IMR-90 (cell line): ENCODE results near the gene MEF2A. TPM values are rescaled to one million over a fixed set of nuclear protein-coding genes. Genes with fewer than 3 reads are reported as not detected.

Experiments used
- ATAC-seq: fragments of 200-7000 bp; cut with Tn5 transposase; 2 replicates; pipeline ENCODE4 v1.9.1; 2020; ENCODE audit warnings: low read depth, mild to moderate bottlenecking, moderate library complexity
- BruUV-seq: library from RNA; stranded (reverse); fragments of 400-500 nt; replicated peaks from 2 replicates; lab custom pipeline; 2021; lab: Mats Ljungman, UMichigan
- CTCF ChIA-PET: fragments of 300-600 bp; formaldehyde crosslinking; extraction: SDS; loops from one replicate; lab custom pipeline; 2021; ENCODE audit warnings: antibody characterized with exemption; lab: Yijun Ruan, JAX
- POLR2A ChIA-PET: fragments of 300-600 bp; sonication (Branson Sonifier 250); formaldehyde crosslinking; loops from one replicate; lab custom pipeline; 2022; ENCODE audit warnings: antibody characterized with exemption; ENCODE audit not compliant: unreplicated experiment; lab: Charles Lee
- DNase-seq: peaks from one replicate; pipeline ENCODE4 v3.0.0; 2013
- H2AFZ ChIP-seq: replicated peaks from 2 replicates; pipeline ENCODE3; 2013; ENCODE audit warnings: low read length, mild to moderate bottlenecking; ENCODE audit not compliant: poor library complexity
- H2AK5ac ChIP-seq: 2 replicates; pipeline ENCODE4 v1.6.1; 2013; ENCODE audit warnings: low read depth, low read length, inconsistent platforms
- H2AK9ac ChIP-seq: replicated peaks from 2 replicates; pipeline ENCODE3; 2013; ENCODE audit warnings: mild to moderate bottlenecking, low read depth, low read length, moderate library complexity; ENCODE audit not compliant: poor library complexity
- H2BK120ac ChIP-seq: 2 replicates; pipeline ENCODE4 v1.6.1; 2013; ENCODE audit warnings: low read depth, low read length, inconsistent platforms
- H2BK15ac ChIP-seq: 3 replicates; pipeline ENCODE4 v1.6.1; 2013; ENCODE audit warnings: low read depth, low read length, inconsistent platforms
- H2BK20ac ChIP-seq: 2 replicates; pipeline ENCODE4 v1.6.1; 2013; ENCODE audit warnings: low read depth, mild to moderate bottlenecking, inconsistent platforms, low read length, moderate library complexity
- H2BK5ac ChIP-seq: 2 replicates; pipeline ENCODE4 v1.6.1; 2013; ENCODE audit warnings: mild to moderate bottlenecking, low read depth, low read length, inconsistent platforms; ENCODE audit not compliant: poor library complexity, severe bottlenecking
- H3K14ac ChIP-seq: replicated peaks from 2 replicates; pipeline ENCODE4 v1.6.1; 2013; ENCODE audit warnings: low read depth, low read length, inconsistent platforms
- H3K18ac ChIP-seq: 2 replicates; pipeline ENCODE4 v1.6.1; 2013; ENCODE audit warnings: low read depth, low read length, control low read depth
- H3K23ac ChIP-seq: 2 replicates; pipeline ENCODE4 v1.6.1; 2013; ENCODE audit warnings: low read depth, low read length, inconsistent platforms
- H3K27ac ChIP-seq: 2 replicates; pipeline ENCODE4 v1.5.1; 2013; ENCODE audit warnings: mild to moderate bottlenecking, control low read depth, low read length; ENCODE audit not compliant: insufficient read depth
- H3K27me3 ChIP-seq: 2 replicates; pipeline ENCODE4 v1.6.1; 2013; ENCODE audit warnings: low read length; ENCODE audit not compliant: control insufficient read depth, insufficient read depth
- H3K36me3 ChIP-seq: 2 replicates; pipeline ENCODE4 v1.6.1; 2013; ENCODE audit warnings: low read length, mixed read lengths; ENCODE audit not compliant: control insufficient read depth, insufficient read depth
- H3K4ac ChIP-seq: 2 replicates; pipeline ENCODE4 v1.6.1; 2013; ENCODE audit warnings: low read depth, low read length, inconsistent platforms
- H3K4me1 ChIP-seq: 2 replicates; pipeline ENCODE4 v1.6.1; 2013; ENCODE audit warnings: low read length, mixed read lengths; ENCODE audit not compliant: control insufficient read depth, insufficient read depth
- H3K4me2 ChIP-seq: 2 replicates; pipeline ENCODE4 v1.6.1; 2013; ENCODE audit warnings: low read depth, mild to moderate bottlenecking, control low read depth, low read length, moderate library complexity
- H3K4me3 ChIP-seq: 2 replicates; pipeline ENCODE4 v1.5.1; 2013; ENCODE audit warnings: low read depth, mild to moderate bottlenecking, control low read depth, low read length, moderate library complexity; ENCODE audit not compliant: insufficient read depth
- H3K56ac ChIP-seq: 2 replicates; pipeline ENCODE4 v1.6.1; 2013; ENCODE audit warnings: low read length, inconsistent platforms; ENCODE audit not compliant: insufficient read depth; ENCODE audit errors: extremely low read depth
- H3K79me1 ChIP-seq, 2 experiments: 2 replicates each; pipeline ENCODE4 v1.6.1; 2013; ENCODE audit warnings: low read length in 2 of 2, inconsistent platforms in 1 of 2, low read depth in 1 of 2
- H3K9ac ChIP-seq: 2 replicates; pipeline ENCODE4 v1.6.1; 2013; ENCODE audit warnings: low read depth, low read length, control low read depth
- H3K9me1 ChIP-seq: 2 replicates; pipeline ENCODE4 v1.6.1; 2013; ENCODE audit warnings: low read length, inconsistent platforms; ENCODE audit not compliant: insufficient read depth
- H3K9me3 ChIP-seq: 2 replicates; pipeline ENCODE4 v1.6.1; 2013; ENCODE audit warnings: low read length; ENCODE audit not compliant: control insufficient read depth, insufficient read depth
- H4K20me1 ChIP-seq: 2 replicates; pipeline ENCODE4 v1.6.1; 2013; ENCODE audit warnings: low read length, inconsistent platforms; ENCODE audit not compliant: insufficient read depth
- H4K5ac ChIP-seq: 2 replicates; pipeline ENCODE4 v1.6.1; 2013; ENCODE audit warnings: mild to moderate bottlenecking, low read depth, low read length, control low read depth
- H4K8ac ChIP-seq, 2 experiments: 2 replicates each; pipeline ENCODE4 v1.6.1; 2013; ENCODE audit warnings: low read depth in 2 of 2, low read length in 2 of 2, control low read depth in 1 of 2, inconsistent platforms in 1 of 2
- H4K91ac ChIP-seq: 2 replicates; pipeline ENCODE4 v1.6.1; 2013; ENCODE audit warnings: low read depth, low read length, inconsistent platforms; ENCODE audit not compliant: insufficient read depth
- BHLHE40 ChIP-seq: fragments of 150-350 bp; IDR thresholded peaks from 2 replicates; pipeline ENCODE4 v1.6.1; 2016; ENCODE audit warnings: mild to moderate bottlenecking, low read depth, low read length
- CHD1 ChIP-seq: IDR thresholded peaks from 2 replicates; pipeline ENCODE4 v1.6.1; 2012; ENCODE audit warnings: low read depth, low read length, improper control_type of control experiment
- MAFK ChIP-seq: IDR thresholded peaks from 2 replicates; pipeline ENCODE4 v1.6.1; 2012; ENCODE audit warnings: low read depth, low read length, improper control_type of control experiment
- NFE2L2 ChIP-seq: fragments of 150-350 bp; IDR thresholded peaks from 2 replicates; pipeline ENCODE4 v1.6.1; 2016; ENCODE audit warnings: low read depth, mild to moderate bottlenecking, low read length
- POLR2A ChIP-seq: IDR thresholded peaks from 2 replicates; pipeline ENCODE4 v1.6.1; 2012; ENCODE audit warnings: mild to moderate bottlenecking, low read depth, low read length
- RAD21 ChIP-seq: IDR thresholded peaks from 2 replicates; pipeline ENCODE4 v1.6.1; 2012; ENCODE audit warnings: low read length, improper control_type of control experiment
- RCOR1 ChIP-seq: IDR thresholded peaks from 2 replicates; pipeline ENCODE4 v1.6.1; 2012; ENCODE audit warnings: mild to moderate bottlenecking, low read length, improper control_type of control experiment; ENCODE audit not compliant: insufficient replicate concordance
- RFX5 ChIP-seq: IDR thresholded peaks from 2 replicates; pipeline ENCODE4 v1.8.0; 2012; ENCODE audit warnings: low read depth, mild to moderate bottlenecking, low read length, moderate library complexity
- SMC3 ChIP-seq: fragments of 150-350 bp; IDR thresholded peaks from 2 replicates; pipeline ENCODE4 v1.6.1; 2016; ENCODE audit warnings: low read depth, mild to moderate bottlenecking, antibody characterized with exemption, low read length, moderate library complexity
- WGBS, 2 experiments: methylation state at CpG; one replicate each; pipeline versions ENCODE4 v1.1.5 to v1.1.7; 2013; ENCODE audit warnings: missing lambda C conversion rate in 2 of 2; ENCODE audit not compliant: insufficient read length in 1 of 2; ENCODE audit errors: extremely low coverage in 2 of 2; 5-methylcytosine and 5-hydroxymethylcytosine counted together
- dilution Hi-C: fragments of 300-500 bp; cut with HindIII; formaldehyde crosslinking; loops from one replicate; pipeline ENCODE4 v1.14.3; 2018; ENCODE audit warnings: low sequenced_read_pairs; ENCODE audit not compliant: unreplicated experiment
- in situ Hi-C: fragments of 300-500 bp; cut with MboI; formaldehyde crosslinking; loops from 3 replicates; pipeline ENCODE4 v1.14.3; 2019; ENCODE audit warnings: low sequenced_read_pairs, inconsistent platforms, mixed read lengths
- intact Hi-C: fragments of 100-400 bp; cut with micrococcal nuclease; formaldehyde crosslinking; loops from 2 replicates; pipeline ENCODE4 v1.10.0; 2022
- polyA plus RNA-seq, 3 experiments: library from polyadenylated mRNA; depleted of rRNA; stranded (reverse); fragments of >200 nt; gene quantifications; 2 replicates each; pipeline ENCODE4 v1.2.3, GENCODE V29; 2012; ENCODE audit warnings: low replicate concordance in 1 of 3
- total RNA-seq: library from RNA; depleted of rRNA; stranded (reverse); fragments of >200 nt; gene quantifications from 2 replicates; pipeline ENCODE4 v1.2.3, GENCODE V29; 2012
- TF ChIP-seq, protein P1 (sequence below): fragments of 150-350 bp; IDR thresholded peaks from 2 replicates; pipeline ENCODE4 v1.6.1; 2016; ENCODE audit warnings: low read depth, mild to moderate bottlenecking, low read length, moderate library complexity, borderline replicate concordance
- TF ChIP-seq, protein P2 (sequence below): fragments of 150-350 bp; IDR thresholded peaks from 2 replicates; pipeline ENCODE4 v1.6.1; 2017; ENCODE audit warnings: mild to moderate bottlenecking, antibody characterized with exemption, low read length, low read depth
- TF ChIP-seq, protein P3 (sequence below): conservative IDR thresholded peaks from 2 replicates; pipeline ENCODE4 v1.5.1; 2012; ENCODE audit warnings: mild to moderate bottlenecking, low read depth, low read length, improper control_type of control experiment

Gene MEF2A
- total and polyA plus RNA-seq, 2 of the 4 experiments (the other 2 are of a cell fraction): 16.1 to 16.7 TPM

DNA sequence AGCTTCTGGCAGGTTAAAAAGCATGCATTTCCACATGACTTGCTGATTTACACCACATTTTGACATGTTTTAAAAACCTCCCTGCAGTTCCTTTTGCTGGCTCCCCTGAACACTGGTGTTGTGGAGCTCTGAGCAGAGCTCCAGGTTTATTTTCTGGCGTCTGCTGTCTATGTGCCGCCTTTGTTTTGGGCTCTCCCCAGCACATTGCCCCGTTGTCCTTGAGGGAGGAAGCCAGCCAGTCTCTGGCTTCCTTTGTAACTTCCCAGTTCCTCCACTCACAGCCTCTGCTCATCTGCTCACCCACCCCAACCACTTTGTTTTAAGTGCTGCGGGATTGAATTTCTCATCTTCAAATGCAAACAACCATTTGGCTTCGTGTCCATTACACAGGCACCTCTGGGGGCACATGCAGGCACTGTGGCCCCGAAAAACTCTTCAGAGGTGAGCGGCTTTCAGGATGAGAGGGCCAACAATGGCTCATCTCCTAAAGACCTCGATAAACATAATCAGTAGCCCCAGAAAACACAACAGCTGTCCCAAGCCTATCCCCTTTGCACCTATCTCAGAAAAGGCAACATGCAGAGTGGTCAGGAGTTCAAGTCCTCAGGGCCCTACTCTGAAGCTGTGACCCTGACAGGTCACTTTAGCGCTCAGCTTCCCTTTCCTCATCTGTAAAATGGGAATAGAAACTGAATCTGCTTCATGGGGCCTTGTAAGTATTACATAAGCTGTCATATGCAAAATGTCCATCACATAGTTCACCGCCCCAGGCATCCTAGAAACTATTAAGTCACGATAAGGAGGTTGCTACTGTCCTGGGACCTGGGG, 1.3 kb upstream of the MEF2A start (continued):
- TF ChIP-seq MAFK (no peak), CHD1 (no peak), POLR2A (no peak)
- TF ChIP-seq, protein P1, sequence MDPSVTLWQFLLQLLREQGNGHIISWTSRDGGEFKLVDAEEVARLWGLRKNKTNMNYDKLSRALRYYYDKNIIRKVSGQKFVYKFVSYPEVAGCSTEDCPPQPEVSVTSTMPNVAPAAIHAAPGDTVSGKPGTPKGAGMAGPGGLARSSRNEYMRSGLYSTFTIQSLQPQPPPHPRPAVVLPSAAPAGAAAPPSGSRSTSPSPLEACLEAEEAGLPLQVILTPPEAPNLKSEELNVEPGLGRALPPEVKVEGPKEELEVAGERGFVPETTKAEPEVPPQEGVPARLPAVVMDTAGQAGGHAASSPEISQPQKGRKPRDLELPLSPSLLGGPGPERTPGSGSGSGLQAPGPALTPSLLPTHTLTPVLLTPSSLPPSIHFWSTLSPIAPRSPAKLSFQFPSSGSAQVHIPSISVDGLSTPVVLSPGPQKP: no peak

DNA sequence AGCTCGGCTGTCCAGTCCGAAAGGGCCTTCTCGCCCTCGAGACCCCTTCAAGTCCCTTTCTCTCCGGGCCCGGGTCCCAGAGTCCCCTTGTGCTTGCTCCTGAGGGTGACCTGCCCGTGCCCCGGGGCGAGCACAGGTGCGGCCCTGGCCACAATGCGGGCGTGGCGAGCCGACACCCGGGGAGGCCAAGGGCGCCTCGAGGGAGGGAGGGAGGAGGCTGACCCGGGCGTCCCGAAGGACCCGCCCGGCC, 810 bp upstream of the MEF2A start:
- H3K9me1 ChIP-seq: peaks cover 6% of the 10 kb centered on the region
- H3K79me1 ChIP-seq: peaks cover 4 to 25% of the 10 kb centered on the region in 2 experiments; a peak in 3 of 4 replicates
- dilution Hi-C loops (no loop called here), intact Hi-C loops (loop anchor here (1.0 to 5.0 kb wide), 2 partner anchors 89 to 123 kb away; no protein-coding TSS in a partner anchor), in situ Hi-C loops (no loop called here)
- H2BK120ac ChIP-seq: no peak overlapping the region
- H3K56ac ChIP-seq: no peak overlapping the region
- no peak overlapping the region for H3K18ac ChIP-seq
- no peak overlapping the region for H4K91ac ChIP-seq
- H3K9ac ChIP-seq: no peak overlapping the region
- CTCF ChIA-PET: no interaction called here
- WGBS, 2 experiments: 33% methylated on average over 3 of the region's 22 CpGs; no CpG with 5 or more reads in 1 of the 2 experiments
- H2AK9ac ChIP-seq: no peak overlapping the region
- peak overlapping the region; percentile 16; the same call in 1 of the 2 replicates for H3K4me3 ChIP-seq
- POLR2A ChIA-PET: no interaction called here
- H3K23ac ChIP-seq: no peak overlapping the region
- H3K4me2 ChIP-seq: peak overlapping the region; percentile 3; the same call in 1 of the 2 replicates
- peak overlapping the region; percentile 15 to 73; a peak in 2 of 4 replicates for H4K8ac ChIP-seq
- no peak overlapping the region for H2BK5ac ChIP-seq
- H3K36me3 ChIP-seq: no peaks in the 10 kb centered on the region
- 0 out of 2 replicates have a peak overlapping the region, but pooled peaks have one; percentile 17 for H4K5ac ChIP-seq
- peaks cover 22% of the 10 kb centered on the region; the same call in 1 of the 2 replicates for H4K20me1 ChIP-seq
- peaks cover 4% of the 10 kb centered on the region for H3K4me1 ChIP-seq
- 0 out of 2 replicates have a peak overlapping the region, but pooled peaks have one; percentile 2 for H3K14ac ChIP-seq
- H2BK20ac ChIP-seq: no peak overlapping the region
- DNase-seq: no peak
- no peaks in the 10 kb centered on the region for H3K9me3 ChIP-seq
- H3K27me3 ChIP-seq: peaks cover 4% of the 10 kb centered on the region; the same call in 1 of the 2 replicates
- no TSS peak for BruUV-seq
- ATAC-seq: no peak
- 0 out of 2 replicates have a peak overlapping the region, but pooled peaks have one; percentile 2 for H3K4ac ChIP-seq
- no peak overlapping the region for H2AK5ac ChIP-seq
- no peak overlapping the region for H2BK15ac ChIP-seq
- peak overlapping the region; percentile 93 for H2AFZ ChIP-seq
- H3K27ac ChIP-seq: no peak overlapping the region
- no peak for TF ChIP-seq RFX5
- TF ChIP-seq BHLHE40: no peak
- TF ChIP-seq, protein P2, sequence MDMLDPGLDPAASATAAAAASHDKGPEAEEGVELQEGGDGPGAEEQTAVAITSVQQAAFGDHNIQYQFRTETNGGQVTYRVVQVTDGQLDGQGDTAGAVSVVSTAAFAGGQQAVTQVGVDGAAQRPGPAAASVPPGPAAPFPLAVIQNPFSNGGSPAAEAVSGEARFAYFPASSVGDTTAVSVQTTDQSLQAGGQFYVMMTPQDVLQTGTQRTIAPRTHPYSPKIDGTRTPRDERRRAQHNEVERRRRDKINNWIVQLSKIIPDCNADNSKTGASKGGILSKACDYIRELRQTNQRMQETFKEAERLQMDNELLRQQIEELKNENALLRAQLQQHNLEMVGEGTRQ: no peak
- no peak for TF ChIP-seq SMC3
- TF ChIP-seq RCOR1: no peak
- no peak for TF ChIP-seq RAD21
- TF ChIP-seq NFE2L2: no peak
- no peak for TF ChIP-seq MAFK
- TF ChIP-seq, protein P3, sequence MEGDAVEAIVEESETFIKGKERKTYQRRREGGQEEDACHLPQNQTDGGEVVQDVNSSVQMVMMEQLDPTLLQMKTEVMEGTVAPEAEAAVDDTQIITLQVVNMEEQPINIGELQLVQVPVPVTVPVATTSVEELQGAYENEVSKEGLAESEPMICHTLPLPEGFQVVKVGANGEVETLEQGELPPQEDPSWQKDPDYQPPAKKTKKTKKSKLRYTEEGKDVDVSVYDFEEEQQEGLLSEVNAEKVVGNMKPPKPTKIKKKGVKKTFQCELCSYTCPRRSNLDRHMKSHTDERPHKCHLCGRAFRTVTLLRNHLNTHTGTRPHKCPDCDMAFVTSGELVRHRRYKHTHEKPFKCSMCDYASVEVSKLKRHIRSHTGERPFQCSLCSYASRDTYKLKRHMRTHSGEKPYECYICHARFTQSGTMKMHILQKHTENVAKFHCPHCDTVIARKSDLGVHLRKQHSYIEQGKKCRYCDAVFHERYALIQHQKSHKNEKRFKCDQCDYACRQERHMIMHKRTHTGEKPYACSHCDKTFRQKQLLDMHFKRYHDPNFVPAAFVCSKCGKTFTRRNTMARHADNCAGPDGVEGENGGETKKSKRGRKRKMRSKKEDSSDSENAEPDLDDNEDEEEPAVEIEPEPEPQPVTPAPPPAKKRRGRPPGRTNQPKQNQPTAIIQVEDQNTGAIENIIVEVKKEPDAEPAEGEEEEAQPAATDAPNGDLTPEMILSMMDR: no peak
